Measurements from ENCODE around the gene PLD4.

PLD4 gene

DNA sequence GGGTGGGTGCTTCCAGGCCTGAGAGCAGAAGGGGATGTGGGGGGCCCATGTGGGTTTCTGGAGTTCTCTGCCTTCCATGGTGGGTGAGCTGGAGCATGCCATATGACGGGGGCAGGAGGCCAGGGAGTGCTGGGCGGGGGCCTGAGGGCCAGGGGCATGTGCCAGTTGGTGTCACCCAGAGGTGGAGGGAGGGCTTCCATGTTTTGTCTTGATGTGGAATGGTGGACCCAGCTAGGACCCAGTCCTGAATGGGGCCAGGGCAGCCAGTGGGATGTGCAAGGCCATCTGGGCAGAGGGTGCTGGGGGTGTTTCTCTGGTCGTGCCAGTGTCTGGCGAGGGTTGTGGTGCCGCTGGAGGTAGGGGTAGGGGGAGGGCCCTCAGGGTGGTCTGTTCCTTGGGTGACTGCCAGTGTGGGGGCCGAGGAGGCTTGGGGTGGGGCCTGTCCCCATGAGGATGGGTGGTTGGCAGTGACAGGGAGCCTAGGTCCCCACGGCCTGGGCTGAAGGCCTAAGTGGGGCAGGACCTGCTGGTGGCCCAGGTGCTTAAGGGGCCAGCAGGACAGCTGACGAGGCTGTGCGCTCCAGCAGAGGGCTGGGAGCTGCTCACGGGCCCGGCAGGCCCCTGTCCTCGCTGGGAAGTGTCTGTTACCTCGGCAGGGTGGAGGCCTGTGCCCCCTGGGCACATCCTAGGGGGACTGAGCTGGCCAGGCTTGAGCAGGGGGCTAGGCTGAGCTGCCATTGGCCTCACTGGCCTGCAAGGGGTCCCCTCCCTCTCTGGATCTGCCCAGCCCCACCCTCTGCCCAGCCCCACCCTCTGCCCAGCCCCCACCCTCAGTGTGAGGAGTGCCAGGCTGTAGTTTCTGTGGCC lies 32.8 kb upstream of the PLD4 start:
- TF ChIP-seq, protein P1, sequence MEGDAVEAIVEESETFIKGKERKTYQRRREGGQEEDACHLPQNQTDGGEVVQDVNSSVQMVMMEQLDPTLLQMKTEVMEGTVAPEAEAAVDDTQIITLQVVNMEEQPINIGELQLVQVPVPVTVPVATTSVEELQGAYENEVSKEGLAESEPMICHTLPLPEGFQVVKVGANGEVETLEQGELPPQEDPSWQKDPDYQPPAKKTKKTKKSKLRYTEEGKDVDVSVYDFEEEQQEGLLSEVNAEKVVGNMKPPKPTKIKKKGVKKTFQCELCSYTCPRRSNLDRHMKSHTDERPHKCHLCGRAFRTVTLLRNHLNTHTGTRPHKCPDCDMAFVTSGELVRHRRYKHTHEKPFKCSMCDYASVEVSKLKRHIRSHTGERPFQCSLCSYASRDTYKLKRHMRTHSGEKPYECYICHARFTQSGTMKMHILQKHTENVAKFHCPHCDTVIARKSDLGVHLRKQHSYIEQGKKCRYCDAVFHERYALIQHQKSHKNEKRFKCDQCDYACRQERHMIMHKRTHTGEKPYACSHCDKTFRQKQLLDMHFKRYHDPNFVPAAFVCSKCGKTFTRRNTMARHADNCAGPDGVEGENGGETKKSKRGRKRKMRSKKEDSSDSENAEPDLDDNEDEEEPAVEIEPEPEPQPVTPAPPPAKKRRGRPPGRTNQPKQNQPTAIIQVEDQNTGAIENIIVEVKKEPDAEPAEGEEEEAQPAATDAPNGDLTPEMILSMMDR (IDR thresholded peaks at IDR 0.05; ENCODE audit: insufficient read depth, low read length, poor library complexity, severe bottlenecking) = no peak
- no peak for TF ChIP-seq EZH2phosphoT487 (conservative IDR thresholded peaks at IDR 0.05; ENCODE audit: low read length)
- no peaks in the 10 kb centered on the region for H3K36me3 ChIP-seq (ENCODE audit: low read length)
- no peaks in the 10 kb centered on the region for H4K20me1 ChIP-seq (ENCODE audit: low read depth, low read length)
- H3K27me3 ChIP-seq (ENCODE audit: low read length) = no peaks in the 10 kb centered on the region
- no peaks in the 10 kb centered on the region for H3F3A ChIP-seq (ENCODE audit: insufficient read depth)
- no peak overlapping the region for H2AFZ ChIP-seq (ENCODE audit: low read depth, low read length, severe bottlenecking)
- H3K79me2 ChIP-seq (ENCODE audit: insufficient read depth, low read length) = no peaks in the 10 kb centered on the region
- no peak overlapping the region for H3K4me3 ChIP-seq (ENCODE audit: insufficient read depth, low read length, poor library complexity, severe bottlenecking)
- H3K9me2 ChIP-seq (replicated peaks; ENCODE audit: insufficient read depth, low read length) = no peaks in the 10 kb centered on the region
- H3K9ac ChIP-seq (ENCODE audit: low read length) = no peak overlapping the region
- H3K4me2 ChIP-seq (ENCODE audit: low read depth, low read length, poor library complexity, severe bottlenecking) = no peak overlapping the region
- H3K27ac ChIP-seq (ENCODE audit: low read depth, low read length) = no peak overlapping the region
- H3K9me3 ChIP-seq (ENCODE audit: insufficient read depth, low read length) = no peaks in the 10 kb centered on the region

DNA sequence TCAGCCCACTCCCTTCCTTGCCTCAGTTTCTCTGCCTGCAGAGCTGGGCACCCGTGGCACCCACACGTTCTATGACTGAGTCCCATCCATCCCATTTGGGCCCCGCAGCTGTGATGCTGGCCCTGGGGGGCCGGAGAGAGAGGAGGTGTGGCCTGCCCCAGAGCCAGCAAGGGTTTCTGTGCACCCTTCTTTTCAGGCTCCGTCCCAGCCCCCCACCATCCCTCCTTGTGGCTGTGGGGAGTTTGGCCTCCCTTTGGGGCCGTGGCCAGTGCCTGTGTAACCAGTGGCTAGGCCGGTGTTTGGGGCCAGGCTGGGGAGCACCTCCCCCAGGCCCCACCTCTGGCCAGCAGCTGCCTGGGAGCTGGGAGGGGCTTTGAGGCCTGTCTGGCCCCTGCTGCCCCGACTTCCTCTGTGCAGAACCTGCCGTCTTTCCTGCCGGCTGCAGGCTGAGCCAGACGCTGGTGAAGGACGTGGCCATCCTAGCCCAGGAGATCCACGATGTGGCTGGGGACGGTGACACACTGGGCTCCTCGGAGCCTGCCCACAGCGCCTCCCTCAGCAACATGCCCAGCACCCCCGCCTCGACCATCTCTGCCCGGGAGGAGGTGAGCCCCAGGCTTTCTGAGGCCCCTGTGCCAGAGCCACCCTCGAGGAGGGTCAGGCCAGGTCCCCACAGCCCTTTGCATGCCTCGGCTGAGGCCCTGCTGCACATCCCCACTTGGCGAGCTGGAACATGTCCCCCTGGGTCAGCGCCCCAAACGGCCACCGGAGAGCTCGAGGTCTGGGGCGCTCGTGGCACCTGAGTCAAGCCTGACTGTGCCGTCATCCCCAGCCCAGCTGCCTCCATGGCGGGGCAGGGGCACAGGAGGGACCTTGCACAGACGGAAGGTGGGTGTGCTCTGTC lies 31.9 kb upstream of the PLD4 start:
- H3K79me2 ChIP-seq (ENCODE audit: insufficient read depth, low read length) = no peaks in the 10 kb centered on the region
- no peak overlapping the region for H3K27ac ChIP-seq (ENCODE audit: low read depth, low read length)
- H3K9ac ChIP-seq (ENCODE audit: low read length) = no peak overlapping the region
- H3F3A ChIP-seq (ENCODE audit: insufficient read depth) = no peaks in the 10 kb centered on the region
- no peak overlapping the region for H3K4me3 ChIP-seq (ENCODE audit: insufficient read depth, low read length, poor library complexity, severe bottlenecking)
- no peaks in the 10 kb centered on the region for H4K20me1 ChIP-seq (ENCODE audit: low read depth, low read length)
- no peak overlapping the region for H3K4me2 ChIP-seq (ENCODE audit: low read depth, low read length, poor library complexity, severe bottlenecking)
- H3K9me2 ChIP-seq (replicated peaks; ENCODE audit: insufficient read depth, low read length) = no peaks in the 10 kb centered on the region
- no peaks in the 10 kb centered on the region for H3K27me3 ChIP-seq (ENCODE audit: low read length)
- H3K9me3 ChIP-seq (ENCODE audit: insufficient read depth, low read length) = no peaks in the 10 kb centered on the region
- TF ChIP-seq, protein P1 (IDR thresholded peaks at IDR 0.05; ENCODE audit: insufficient read depth, low read length, poor library complexity, severe bottlenecking) = no peak
- TF ChIP-seq EZH2phosphoT487 (conservative IDR thresholded peaks at IDR 0.05; ENCODE audit: low read length) = no peak
- H2AFZ ChIP-seq (ENCODE audit: low read depth, low read length, severe bottlenecking) = no peak overlapping the region
- H3K36me3 ChIP-seq (ENCODE audit: low read length) = no peaks in the 10 kb centered on the region

DNA sequence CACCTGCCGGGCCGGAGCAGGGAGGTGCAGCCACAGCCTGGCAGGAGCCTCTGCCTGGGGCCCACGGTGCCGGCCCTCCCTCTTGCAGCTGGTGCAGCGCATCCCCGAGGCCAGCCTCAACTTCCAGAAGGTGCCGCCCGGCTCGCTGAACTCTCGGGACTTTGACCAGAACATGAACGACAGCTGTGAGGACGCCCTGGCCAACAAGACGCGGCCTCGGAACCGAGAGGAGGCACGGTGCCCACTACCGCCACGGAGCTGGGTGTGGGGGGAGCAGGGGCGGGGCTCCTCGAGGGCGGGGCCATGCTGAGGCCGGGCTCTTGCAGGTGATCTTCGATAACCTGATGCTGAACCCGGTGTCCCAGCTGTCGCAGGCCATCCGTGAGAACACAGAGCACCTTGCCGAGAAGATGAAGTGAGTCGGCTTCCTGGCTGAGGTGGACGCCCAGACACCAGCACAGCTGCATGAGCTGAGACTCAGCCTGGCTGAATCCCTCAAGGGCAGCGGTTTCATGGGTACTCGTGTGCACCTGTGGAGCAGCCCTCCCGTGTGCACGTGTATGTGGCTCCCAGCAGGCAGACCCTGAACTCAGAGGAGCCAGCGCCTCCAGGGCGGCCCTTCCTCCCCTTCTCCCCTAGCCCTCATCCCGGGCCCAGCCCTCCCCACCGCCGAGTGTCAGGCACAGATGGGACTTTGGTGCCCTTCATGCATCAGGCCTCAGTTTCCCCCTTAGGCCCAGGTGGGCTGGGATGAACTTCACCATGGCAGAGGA lies 31.1 kb upstream of the PLD4 start:
- H3K27me3 ChIP-seq (ENCODE audit: low read length) = no peaks in the 10 kb centered on the region
- no peak overlapping the region for H2AFZ ChIP-seq (ENCODE audit: low read depth, low read length, severe bottlenecking)
- H3K9me3 ChIP-seq (ENCODE audit: insufficient read depth, low read length) = no peaks in the 10 kb centered on the region
- no peak overlapping the region for H3K27ac ChIP-seq (ENCODE audit: low read depth, low read length)
- H4K20me1 ChIP-seq (ENCODE audit: low read depth, low read length) = no peaks in the 10 kb centered on the region
- H3K4me2 ChIP-seq (ENCODE audit: low read depth, low read length, poor library complexity, severe bottlenecking) = no peak overlapping the region
- no peak overlapping the region for H3K4me3 ChIP-seq (ENCODE audit: insufficient read depth, low read length, poor library complexity, severe bottlenecking)
- TF ChIP-seq, protein P1 (IDR thresholded peaks at IDR 0.05; ENCODE audit: insufficient read depth, low read length, poor library complexity, severe bottlenecking) = no peak
- TF ChIP-seq EZH2phosphoT487 (conservative IDR thresholded peaks at IDR 0.05; ENCODE audit: low read length) = no peak
- no peaks in the 10 kb centered on the region for H3K79me2 ChIP-seq (ENCODE audit: insufficient read depth, low read length)
- H3F3A ChIP-seq (ENCODE audit: insufficient read depth) = no peaks in the 10 kb centered on the region
- H3K36me3 ChIP-seq (ENCODE audit: low read length) = no peaks in the 10 kb centered on the region
- H3K9me2 ChIP-seq (replicated peaks; ENCODE audit: insufficient read depth, low read length) = no peaks in the 10 kb centered on the region
- H3K9ac ChIP-seq (ENCODE audit: low read length) = no peak overlapping the region
